HL-60 (cell line): ENCODE data around the gene ARHGAP23.

Experiments used
- GABPA ChIP-seq: IDR thresholded peaks from 2 replicates; pipeline ENCODE4 v1.6.1; 2012; ENCODE audit warnings: low read depth
- POLR2AphosphoS5 ChIP-seq: IDR thresholded peaks from 2 replicates; pipeline ENCODE4 v1.6.1; 2012; ENCODE audit warnings: low read depth
- SPI1 ChIP-seq: IDR thresholded peaks from 2 replicates; pipeline ENCODE4 v1.6.1; 2012; ENCODE audit warnings: low read depth, mild to moderate bottlenecking, borderline replicate concordance
- TF ChIP-seq, protein P1 (sequence below): IDR thresholded peaks from one replicate; pipeline ENCODE4 v1.5.1; 2011; ENCODE audit warnings: low read length, control low read depth, inconsistent platforms; ENCODE audit not compliant: insufficient read depth
- TF ChIP-seq, protein P2 (sequence below): IDR thresholded peaks from 2 replicates; pipeline ENCODE4 v1.6.1; 2012; ENCODE audit warnings: low read depth; ENCODE audit not compliant: insufficient replicate concordance

- TF ChIP-seq, protein P1, sequence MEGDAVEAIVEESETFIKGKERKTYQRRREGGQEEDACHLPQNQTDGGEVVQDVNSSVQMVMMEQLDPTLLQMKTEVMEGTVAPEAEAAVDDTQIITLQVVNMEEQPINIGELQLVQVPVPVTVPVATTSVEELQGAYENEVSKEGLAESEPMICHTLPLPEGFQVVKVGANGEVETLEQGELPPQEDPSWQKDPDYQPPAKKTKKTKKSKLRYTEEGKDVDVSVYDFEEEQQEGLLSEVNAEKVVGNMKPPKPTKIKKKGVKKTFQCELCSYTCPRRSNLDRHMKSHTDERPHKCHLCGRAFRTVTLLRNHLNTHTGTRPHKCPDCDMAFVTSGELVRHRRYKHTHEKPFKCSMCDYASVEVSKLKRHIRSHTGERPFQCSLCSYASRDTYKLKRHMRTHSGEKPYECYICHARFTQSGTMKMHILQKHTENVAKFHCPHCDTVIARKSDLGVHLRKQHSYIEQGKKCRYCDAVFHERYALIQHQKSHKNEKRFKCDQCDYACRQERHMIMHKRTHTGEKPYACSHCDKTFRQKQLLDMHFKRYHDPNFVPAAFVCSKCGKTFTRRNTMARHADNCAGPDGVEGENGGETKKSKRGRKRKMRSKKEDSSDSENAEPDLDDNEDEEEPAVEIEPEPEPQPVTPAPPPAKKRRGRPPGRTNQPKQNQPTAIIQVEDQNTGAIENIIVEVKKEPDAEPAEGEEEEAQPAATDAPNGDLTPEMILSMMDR: no peak
- no peak for TF ChIP-seq POLR2AphosphoS5
- TF ChIP-seq, protein P2, sequence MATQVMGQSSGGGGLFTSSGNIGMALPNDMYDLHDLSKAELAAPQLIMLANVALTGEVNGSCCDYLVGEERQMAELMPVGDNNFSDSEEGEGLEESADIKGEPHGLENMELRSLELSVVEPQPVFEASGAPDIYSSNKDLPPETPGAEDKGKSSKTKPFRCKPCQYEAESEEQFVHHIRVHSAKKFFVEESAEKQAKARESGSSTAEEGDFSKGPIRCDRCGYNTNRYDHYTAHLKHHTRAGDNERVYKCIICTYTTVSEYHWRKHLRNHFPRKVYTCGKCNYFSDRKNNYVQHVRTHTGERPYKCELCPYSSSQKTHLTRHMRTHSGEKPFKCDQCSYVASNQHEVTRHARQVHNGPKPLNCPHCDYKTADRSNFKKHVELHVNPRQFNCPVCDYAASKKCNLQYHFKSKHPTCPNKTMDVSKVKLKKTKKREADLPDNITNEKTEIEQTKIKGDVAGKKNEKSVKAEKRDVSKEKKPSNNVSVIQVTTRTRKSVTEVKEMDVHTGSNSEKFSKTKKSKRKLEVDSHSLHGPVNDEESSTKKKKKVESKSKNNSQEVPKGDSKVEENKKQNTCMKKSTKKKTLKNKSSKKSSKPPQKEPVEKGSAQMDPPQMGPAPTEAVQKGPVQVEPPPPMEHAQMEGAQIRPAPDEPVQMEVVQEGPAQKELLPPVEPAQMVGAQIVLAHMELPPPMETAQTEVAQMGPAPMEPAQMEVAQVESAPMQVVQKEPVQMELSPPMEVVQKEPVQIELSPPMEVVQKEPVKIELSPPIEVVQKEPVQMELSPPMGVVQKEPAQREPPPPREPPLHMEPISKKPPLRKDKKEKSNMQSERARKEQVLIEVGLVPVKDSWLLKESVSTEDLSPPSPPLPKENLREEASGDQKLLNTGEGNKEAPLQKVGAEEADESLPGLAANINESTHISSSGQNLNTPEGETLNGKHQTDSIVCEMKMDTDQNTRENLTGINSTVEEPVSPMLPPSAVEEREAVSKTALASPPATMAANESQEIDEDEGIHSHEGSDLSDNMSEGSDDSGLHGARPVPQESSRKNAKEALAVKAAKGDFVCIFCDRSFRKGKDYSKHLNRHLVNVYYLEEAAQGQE: no peak
- TF ChIP-seq GABPA: no peak
- TF ChIP-seq SPI1: no peak
Observed at GRCh38 chr17:38535886-38536285, 107.6 kb downstream of the ARHGAP23 start.
